Measurements from ENCODE around the gene CYTH2.

The CYTH2 gene

DNA sequence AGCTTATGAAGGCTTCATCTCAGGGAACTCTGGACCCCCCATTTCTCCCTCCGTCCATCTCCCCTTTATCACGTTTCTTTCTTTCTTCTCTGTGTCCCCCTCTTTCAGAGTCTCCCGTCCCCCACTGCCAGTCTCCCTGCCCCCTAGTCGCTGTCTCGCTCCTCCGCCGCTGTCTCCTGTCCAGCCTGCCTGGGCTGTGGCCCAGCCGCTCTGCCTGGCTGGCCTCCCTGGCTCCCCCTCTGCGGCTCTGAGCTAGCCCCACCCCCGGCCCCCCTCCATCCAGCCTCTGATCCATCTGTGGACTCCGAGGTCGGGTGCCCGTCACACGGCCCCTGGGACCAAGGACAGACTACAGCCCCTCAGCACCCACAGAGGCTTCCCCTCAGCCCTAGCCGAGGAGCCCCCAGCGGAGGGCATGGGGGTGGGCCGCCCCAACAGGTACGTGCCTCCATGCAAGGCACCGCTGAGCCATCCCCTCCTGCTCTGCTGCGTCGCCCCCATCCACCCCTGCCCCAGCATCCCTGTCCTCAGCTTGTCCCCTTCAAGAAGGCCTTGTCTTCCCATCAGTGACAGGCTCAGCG lies 14.9 kb upstream of the CYTH2 start:
- DNase-seq: no peak

DNA sequence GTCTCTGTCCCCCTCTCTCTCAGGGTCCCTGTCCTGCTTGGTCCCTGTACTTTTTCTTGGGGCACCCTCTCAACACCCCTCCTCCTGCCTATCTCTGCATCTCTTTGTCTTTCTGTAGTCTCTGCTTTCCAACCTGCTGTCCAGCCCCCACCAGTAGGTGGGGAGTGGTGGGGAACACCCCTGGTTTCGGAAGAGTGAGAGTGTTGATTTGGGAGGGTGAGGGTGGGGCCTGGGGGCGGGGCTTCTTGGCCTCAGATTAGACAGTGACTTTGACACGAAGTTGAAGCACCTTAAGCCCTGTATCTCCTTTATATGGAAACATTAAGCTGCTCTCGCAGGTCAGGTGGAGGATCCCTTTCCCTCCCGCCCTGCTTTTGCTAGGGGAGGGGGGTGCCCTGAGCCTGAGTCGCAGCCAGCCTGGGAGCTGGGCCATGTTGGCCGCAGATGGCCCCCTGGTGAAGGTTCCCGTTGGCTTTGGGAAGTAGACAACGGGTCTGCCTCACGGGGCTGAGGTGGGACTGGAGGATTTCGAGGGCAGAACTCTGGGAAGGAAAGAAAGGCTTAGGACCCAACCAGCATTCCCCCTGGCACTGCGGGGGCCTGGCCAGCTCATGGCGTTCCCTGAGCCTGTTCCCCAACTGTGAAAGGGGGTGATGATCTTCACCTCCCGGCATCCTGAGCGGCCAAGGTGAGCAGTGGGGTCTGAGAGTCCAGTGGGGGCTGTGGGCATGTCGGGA lies 13.8 kb upstream of the CYTH2 start, which contains the start of gene KCNJ14:
Gene KCNJ14 (plus strand): TSS at position 404 of the 737 bp plus-strand sequence. CDS start 6,151 bp downstream, outside the sequence.
- no peak for DNase-seq

DNA sequence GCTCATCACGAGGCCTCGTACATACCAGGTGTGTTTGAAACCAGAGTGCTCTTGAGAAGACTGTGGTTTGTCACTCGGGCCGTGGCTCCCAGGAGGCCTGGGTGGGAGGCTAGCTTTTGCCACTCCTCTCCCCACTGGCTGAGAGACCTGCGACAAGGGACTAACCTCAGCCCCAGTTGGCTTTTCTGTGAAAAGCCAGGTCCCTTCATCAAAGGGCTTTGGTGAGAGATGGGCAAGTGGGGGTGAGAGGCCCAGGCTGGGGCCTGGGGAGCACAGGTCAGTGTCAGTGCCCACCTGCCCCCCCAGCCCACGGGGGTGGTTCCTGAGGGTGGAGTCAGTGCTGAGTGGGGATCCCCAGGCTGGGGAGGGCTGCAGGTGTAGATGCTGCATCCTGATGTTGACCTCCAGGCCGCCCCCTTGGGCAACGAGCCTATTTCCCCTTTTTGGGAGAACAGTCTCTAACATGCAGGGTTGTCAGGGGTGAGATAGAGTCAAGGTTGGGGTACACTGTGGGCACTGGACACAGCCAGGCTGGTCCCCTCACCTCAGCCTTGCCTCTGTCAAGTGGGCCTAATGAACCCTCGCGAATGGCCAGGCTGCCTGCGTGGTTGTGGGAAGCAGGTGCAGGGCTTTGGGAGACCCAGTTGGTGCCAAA lies 13.1 kb upstream of the CYTH2 start:
- DNase-seq: no peak

DNA sequence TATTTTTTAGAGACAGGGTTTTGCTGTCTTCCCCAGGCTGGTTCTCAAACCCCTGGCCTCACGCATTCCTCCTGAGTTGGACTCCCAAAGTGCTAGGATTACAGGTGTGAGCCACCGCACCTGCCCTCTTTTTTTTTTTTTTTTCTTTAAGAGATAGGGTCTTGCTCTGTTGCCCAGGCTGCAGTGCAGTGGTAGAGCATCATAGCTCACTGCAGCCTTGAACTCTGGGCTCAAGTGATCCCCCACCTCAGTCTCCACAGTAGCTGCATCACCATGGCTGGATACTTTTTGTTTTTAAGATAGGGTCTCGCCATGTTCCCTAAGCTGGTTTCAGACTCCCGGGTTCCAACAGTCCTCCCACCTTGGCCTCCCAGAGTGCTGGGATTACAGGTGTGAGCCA lies 12.3 kb upstream of the CYTH2 start:
- no peak for DNase-seq

DNA sequence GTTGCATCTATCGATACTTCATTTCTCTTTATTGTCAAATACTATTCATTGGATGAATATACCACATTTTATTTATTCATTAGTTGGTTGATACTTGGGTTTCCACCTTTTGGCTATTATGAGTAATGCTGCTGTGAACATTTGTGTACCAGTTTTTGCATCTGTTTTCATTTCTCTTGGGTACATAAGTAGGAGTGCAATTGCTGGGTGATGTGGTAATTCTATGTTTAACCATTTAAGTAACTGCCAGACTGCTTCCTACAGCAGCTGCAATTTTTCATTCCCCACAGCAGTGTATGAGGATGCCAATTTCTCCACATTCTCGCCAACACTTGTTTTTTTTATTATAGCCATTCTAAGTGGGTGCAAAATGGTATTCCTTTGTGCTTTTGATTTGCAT lies 11.2 kb upstream of the CYTH2 start:
- DNase-seq: no peak

DNA sequence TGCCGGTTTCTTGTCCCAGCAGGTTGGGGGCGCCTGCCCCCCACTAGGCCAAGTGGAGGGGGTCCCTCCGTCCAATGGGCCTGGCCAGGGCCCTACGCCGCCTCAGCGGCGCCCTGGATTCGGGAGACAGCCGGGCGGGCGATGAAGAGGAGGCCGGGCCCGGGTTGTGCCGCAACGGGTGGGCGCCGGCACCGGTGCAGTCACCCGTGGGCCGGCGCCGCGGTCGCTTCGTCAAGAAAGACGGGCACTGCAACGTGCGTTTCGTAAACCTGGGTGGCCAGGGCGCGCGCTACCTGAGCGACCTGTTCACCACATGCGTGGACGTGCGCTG lies 7.6 kb upstream of the CYTH2 start:
- no peak for DNase-seq

DNA sequence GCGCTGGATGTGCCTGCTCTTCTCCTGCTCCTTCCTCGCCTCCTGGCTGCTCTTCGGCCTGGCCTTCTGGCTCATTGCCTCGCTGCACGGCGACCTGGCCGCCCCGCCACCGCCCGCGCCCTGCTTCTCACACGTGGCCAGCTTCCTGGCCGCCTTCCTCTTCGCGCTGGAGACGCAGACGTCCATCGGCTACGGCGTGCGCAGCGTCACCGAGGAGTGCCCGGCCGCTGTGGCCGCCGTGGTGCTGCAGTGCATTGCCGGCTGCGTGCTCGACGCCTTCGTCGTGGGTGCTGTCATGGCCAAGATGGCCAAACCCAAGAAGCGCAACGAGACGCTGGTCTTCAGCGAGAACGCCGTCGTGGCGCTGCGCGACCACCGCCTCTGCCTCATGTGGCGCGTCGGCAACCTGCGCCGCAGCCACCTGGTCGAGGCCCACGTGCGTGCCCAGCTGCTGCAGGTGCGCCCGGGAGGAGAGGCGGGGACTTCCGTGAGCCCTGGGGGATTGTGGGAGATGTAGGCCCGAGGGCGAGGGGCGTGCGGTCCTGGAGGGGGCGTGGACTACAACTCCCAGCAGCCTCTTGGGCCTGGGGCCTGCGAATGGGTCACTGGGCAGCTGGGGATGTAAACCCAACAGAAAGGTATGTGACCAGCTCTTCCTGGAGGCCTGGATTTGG lies 7.0 kb upstream of the CYTH2 start:
- DNase-seq: no peak

DNA sequence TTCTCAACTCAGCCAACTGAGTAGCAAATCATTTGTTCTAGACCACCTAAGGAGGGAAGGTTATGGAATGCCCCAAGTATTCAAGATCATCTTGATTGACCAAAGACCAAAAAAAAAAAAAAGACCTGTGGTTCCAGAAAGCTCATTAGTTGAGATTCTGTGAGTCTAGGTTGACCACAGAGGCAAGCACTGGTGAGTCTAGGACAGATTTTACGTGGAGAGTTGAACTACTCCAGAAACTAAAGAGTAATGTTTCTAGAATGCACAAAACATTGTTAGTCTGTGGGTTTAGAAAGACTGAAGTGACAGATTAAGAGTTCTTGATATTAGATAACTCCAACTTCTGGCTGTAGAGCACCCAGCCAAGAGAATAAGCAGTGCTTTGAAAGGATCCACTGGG lies 4.0 kb upstream of the CYTH2 start:
- DNase-seq: no peak

DNA sequence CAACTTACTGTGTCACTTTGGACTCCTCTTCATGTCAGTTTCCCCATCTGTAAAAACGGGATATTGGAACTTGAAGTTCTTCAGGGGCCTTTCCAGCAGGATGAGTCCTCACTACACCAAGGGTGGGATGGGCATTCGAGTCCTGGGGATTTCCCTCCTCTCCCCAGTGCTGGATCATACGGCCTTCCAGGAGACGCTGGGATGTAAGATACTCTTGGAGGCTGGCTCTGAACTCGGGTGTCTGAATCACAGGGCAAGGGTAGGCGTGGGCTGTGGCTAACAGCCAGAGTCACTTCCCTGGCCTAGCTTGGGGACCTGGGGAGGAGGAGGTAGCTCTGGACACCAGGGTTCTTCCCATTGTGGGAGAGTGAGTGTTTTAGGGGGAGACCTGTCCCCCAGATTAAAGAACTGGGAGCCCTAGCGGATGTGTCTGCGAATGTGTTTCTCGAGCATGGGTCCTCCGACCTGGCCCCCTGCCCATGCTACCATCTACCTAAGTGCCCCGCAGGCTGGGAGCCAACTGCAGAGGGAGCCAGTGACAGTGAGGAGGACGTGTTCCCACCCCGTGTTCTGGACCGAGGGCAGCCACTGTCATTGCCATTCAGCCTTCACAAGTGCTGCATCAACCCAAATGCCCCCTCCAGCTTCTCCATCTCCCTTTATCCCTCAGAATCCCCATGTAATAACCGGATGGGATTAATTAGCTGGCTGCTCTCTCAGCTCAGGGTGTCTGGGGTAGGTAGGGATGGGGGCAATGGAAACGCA lies 2.4 kb upstream of the CYTH2 start:
- DNase-seq: no peak

DNA sequence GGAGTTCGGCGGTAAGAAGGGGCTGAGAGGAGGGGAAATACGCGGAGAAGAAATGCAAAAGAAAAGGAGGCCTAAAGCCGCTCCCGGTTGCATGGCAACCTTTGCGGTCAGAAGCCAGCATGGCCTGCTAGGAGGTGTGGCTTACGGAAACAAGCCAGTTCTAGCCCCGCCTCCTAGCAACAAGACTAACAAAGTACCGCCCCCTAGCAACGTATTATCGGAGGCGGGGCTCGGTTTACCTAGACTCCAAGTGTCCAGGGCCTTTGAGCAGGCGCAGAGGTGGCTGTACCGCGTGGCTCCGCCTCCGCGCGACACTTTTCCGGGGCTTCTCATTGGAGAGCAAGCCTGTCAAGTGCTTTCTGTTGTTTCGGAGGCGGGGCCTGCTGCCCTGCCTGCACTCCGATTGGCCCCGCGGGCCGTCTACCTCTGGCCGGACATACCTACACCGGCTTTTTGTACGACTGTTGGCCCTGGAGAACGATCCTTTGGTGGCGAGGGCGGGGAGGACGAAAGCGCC lies 339 bp upstream of the CYTH2 start:
- peak; percentile 100 for DNase-seq

DNA sequence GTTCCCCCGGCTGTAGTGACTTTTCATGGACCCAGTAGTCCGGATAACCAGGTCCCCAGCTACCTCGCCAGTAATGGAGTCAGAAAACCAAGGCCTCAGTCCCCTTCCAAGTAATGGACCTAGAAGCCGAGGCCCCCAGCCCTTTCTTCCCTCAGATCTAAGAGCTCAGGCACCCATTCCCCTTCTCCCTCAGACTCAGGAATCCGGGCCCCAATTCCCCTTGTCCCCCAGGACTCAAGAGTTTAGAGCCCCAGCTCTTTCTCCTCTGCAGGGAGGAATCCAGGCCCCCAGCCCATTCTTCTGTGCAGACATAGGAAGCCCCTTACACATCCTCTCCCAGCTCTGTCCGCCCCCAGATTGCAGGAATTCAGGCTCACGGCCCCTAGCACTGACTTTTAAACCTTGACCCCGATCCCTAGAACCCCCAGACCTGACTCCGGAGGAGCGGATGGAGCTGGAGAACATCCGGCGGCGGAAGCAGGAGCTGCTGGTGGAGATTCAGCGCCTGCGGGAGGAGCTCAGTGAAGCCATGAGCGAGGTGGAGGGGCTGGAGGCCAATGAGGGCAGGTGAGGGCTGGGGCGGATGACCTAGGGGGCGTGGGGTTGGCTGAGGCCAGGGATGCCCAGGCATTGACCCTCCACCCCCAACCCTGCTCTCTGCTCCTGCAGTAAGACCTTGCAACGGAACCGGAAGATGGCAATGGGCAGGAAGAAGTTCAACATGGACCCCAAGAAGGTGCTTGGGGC lies 938 bp downstream of the CYTH2 start:
- DNase-seq: no peak

DNA sequence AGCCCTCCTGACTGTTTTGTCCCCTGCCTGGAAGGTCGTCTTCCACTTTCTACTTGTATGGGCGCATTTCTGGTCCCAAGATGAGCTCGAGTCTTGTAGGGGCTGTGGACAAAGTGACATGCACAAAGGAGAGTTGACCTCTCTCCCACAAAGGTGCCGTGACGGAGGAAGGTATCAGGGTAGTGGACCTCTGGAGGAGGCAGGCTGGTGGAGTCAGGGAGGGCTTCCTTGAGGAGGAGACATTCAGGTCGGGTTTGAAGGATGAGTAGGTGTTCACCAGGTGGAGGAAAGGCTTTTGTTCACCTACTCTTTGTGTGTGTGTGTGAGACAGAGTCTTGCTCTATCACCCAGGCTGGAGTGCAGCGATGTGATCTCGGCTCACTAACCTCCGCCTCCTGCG lies 1.7 kb downstream of the CYTH2 start:
- DNase-seq: no peak

DNA sequence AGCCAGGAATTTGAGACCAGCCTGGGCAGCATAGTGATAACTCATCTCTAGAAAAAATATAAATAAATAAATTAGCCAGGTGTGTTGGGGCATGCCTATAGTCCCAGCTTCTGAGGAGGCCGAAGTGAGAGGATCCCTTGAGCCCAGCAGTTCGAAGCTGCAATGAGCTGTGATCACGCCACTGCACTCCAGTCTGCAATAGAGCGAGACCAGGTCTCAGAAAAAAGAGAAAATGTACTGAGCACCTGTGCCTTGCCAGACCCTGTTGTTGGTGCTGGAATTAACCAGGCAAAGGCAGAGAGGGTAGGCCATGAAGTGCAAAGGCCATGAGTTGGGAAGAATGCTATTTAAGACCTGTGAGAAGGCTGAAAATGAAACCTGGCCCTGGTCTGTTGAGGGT lies 2.7 kb downstream of the CYTH2 start:
- no peak for DNase-seq

DNA sequence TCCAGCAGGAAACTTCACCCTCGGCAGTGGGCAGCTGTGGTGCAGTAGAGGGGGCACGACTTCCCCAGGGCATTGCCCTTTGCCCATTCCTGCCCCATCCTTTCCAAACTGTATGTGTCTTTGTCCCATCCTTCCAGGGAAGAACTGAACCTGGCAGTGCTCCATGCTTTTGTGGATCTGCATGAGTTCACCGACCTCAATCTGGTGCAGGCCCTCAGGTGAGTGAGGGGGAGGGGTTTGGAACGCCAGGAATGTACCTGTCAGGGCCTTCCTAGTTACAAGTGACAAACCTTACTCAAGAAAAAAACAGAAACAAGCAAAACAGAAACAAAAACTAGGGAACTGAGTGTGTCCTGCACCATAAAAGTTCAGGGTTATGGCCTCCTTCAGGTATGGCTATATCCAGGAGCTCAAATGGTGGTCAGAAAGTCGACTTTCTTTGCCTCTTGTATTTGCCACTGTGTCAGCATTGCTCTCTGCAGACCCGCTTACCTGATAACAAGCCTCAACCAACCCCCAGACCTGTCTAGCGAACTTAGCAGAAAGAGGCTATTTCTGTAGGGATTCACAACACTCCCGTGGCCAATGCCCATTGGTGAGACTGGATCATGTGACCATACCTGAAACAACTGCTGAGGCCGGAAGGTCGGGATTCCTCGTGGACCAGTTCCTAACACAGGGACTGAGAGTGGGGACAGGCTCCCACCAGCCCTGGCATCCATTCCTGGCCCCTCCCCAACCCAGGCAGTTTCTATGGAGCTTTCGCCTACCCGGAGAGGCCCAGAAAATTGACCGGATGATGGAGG lies 4.2 kb downstream of the CYTH2 start:
- DNase-seq: no peak

DNA sequence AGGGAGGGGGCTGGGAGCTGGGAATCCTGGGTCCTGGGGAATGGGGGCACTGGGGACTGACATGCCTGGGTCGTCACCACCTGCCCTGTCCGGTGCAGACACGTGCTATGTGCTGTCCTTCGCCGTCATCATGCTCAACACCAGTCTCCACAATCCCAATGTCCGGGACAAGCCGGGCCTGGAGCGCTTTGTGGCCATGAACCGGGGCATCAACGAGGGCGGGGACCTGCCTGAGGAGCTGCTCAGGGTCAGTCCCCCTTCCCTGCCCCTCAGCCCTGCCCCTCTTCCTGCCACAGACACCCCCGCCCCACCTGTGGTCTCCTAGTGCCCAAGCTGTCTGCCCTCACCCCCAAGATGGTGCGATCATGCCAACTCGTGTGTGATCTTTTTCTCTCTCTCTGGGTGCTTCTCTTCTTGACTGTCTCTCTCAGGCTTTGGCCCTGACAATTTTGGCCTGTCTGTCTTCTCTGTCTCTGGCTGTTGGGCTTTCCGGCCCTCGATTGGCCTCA lies 5.0 kb downstream of the CYTH2 start:
- DNase-seq: no peak

DNA sequence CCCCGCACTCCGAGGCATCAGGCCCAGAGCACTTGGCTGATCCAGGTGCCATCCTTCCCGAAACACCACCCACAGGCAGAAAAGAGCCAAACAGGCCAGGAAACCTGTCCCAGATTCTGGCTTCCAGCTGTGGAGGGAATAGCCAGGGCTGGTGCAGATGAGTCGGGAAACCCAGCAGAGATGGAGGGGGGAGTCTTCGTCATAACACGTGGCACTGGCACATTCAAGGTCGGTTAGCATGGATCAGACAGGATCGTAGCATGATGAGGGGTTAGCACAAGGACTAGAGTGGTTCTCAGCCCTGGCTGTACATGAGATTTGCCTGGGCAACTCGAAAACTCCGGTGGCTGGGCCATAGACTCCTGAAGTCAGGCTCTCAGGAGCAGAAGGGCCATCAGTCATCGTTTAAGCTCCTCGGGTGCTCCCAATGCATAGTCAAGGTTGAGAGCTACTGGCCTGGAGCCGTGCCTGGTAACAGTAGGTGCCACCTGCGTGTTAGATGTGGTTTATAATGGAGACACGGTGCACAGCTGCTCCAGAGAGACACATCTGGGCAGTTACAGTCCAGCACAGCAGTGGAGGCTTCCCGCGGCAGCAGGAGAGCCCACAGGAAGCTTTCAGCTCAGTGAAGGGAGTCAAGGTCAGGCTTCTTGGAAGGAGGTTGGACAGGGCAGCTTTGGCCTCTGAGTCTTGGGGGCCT lies 6.3 kb downstream of the CYTH2 start:
- DNase-seq: no peak

DNA sequence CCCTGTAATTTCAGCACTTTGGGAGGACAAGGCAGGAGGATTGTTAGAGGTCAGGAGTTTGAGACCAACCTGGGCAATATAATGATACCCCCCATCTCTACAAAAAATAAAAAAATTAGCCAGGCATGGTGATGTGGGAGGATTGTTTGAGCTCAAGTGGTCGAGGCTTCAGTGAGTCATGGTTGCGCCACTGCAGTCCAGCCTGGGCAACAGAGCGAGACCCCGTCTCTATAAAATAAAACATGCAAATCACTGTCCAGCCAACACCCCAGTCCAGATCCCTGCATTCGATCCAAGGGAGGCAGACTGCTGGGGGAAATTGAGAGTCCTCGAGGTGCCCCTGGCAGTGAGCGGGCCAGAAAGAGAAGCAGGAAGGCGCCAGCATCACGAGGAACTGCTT lies 7.0 kb downstream of the CYTH2 start:
- DNase-seq: no peak

DNA sequence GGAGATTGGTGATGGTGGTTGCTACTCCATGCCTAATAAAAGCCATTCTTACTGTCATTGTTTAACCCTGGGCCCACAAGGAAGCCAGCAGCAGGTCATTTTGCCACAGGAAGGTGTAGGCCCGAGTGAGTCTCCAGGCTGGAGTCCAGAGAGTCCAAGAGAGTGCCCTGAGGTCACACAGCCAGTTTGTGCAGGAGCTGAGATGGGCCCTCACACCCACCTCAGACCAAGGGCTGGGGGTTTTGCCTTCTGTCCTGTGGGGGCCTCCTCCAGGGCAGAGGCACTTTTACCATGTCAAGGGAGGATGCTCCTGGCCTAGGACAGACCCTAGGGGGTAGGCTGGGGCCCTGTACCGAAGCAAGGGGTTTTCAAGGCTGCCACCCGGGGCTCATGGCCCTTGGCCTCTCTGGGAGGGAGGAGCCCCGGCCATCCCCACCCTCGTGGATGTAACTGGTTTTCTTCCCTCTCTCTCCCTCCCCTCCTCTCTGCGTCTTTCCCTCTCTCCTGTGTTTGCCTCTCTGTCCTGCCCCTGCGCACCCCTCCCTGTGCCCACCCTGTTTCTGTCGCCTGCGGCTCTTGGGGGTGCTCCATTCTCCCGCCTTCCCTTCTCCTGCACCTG lies 8.0 kb downstream of the CYTH2 start:
- no peak for DNase-seq

DNA sequence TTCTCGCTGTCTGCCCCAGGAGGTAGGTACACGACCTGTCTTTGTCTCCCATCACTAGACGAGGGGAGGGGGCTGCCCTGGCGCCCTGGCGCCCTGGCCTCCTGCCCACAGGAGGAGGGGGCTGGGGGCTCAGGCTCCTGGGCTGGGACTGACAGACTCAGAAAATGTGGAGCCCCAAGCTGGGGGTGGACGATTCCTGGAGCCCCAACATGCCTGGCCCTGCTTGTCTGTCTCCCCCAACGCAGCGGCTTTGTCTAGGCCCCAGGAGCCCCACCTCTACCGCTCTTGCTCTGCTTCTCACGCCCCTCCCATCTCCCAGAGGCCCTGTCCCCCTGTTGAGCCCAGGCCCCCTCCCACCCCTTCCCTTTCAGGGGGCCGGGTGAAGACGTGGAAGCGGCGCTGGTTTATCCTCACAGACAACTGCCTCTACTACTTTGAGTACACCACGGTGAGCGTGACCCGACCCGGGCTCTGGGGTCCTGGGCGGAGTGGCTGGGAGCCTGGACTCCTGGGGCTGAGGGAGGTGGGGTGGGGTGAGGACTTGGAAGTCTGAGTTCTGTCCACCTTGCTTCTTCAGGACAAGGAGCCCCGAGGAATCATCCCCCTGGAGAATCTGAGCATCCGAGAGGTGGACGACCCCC lies 8.6 kb downstream of the CYTH2 start:
- DNase-seq: no peak

All from CD4-positive, alpha-beta T cell treated with Interferon gamma for 1 hour (primary cell).